Ishikawa (cell line): ENCODE measurements around the gene TMEM144.

Experiments used
- CEBPB ChIP-seq: IDR thresholded peaks from 2 replicates; pipeline ENCODE4 v1.6.1; 2012
- CREB1 ChIP-seq: IDR thresholded peaks from 2 replicates; pipeline ENCODE4 v1.6.1; 2012; ENCODE audit warnings: low read depth
- EGR1 ChIP-seq: IDR thresholded peaks from 2 replicates; pipeline ENCODE4 v1.6.1; 2012
- EP300 ChIP-seq: IDR thresholded peaks from 2 replicates; pipeline ENCODE4 v1.6.1; 2012; ENCODE audit warnings: borderline replicate concordance
- FOXM1 ChIP-seq: IDR thresholded peaks from 2 replicates; pipeline ENCODE4 v1.6.1; 2012; ENCODE audit warnings: low read depth, borderline replicate concordance
- NFIC ChIP-seq: IDR thresholded peaks from 2 replicates; pipeline ENCODE4 v1.6.1; 2012
- RAD21 ChIP-seq: IDR thresholded peaks from 2 replicates; pipeline ENCODE4 v1.6.1; 2012; ENCODE audit warnings: low read depth
- TAF1 ChIP-seq: IDR thresholded peaks from 2 replicates; pipeline ENCODE4 v1.6.1; 2012; ENCODE audit warnings: low read depth, mild to moderate bottlenecking
- TCF12 ChIP-seq: IDR thresholded peaks from 2 replicates; pipeline ENCODE4 v1.6.1; 2012; ENCODE audit warnings: low read depth
- TEAD4 ChIP-seq: IDR thresholded peaks from 2 replicates; pipeline ENCODE4 v1.6.1; 2012
- YY1 ChIP-seq: IDR thresholded peaks from 2 replicates; pipeline ENCODE4 v1.6.1; 2012; ENCODE audit warnings: low read depth
- ZBTB7A ChIP-seq: IDR thresholded peaks from 2 replicates; pipeline ENCODE4 v1.6.1; 2012; ENCODE audit warnings: low read depth
- TF ChIP-seq, protein P1 (sequence below): IDR thresholded peaks from 2 replicates; pipeline ENCODE4 v1.6.1; 2012
- TF ChIP-seq, protein P2 (sequence below): IDR thresholded peaks from 2 replicates; pipeline ENCODE4 v1.6.1; 2012
- TF ChIP-seq, protein P3 (sequence below): IDR thresholded peaks from 2 replicates; pipeline ENCODE4 v1.6.1; 2012; ENCODE audit warnings: low read depth, mild to moderate bottlenecking

TMEM144 gene

DNA sequence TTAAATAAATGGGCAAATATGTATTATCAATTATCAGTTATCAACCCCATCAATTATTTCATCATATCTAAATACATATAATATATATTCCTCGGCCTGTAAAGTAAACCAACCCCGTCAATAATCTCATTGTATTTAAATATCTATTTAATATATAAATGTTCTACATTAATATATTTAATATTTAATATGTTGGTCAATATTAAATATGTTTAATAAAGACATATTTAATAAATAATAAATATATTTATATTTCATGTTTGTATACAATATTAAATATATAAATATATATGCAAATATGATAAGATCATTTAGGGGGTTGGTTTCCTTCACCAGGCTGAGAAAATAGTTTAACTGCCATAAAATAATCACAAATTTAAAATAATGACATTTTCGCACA is 6.4 kb upstream of the TMEM144 start:
- TF ChIP-seq CREB1 = no peak
- no peak for TF ChIP-seq EGR1
- TF ChIP-seq EP300 = no peak
- TF ChIP-seq TCF12 = no peak
- no peak for TF ChIP-seq TEAD4
- TF ChIP-seq TAF1 = no peak
- TF ChIP-seq NFIC = no peak
- no peak for TF ChIP-seq YY1
- TF ChIP-seq, protein P1, sequence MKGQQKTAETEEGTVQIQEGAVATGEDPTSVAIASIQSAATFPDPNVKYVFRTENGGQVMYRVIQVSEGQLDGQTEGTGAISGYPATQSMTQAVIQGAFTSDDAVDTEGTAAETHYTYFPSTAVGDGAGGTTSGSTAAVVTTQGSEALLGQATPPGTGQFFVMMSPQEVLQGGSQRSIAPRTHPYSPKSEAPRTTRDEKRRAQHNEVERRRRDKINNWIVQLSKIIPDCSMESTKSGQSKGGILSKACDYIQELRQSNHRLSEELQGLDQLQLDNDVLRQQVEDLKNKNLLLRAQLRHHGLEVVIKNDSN = no peak
- TF ChIP-seq FOXM1 = no peak
- TF ChIP-seq RAD21 = no peak
- TF ChIP-seq, protein P2, sequence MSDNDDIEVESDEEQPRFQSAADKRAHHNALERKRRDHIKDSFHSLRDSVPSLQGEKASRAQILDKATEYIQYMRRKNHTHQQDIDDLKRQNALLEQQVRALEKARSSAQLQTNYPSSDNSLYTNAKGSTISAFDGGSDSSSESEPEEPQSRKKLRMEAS = no peak

DNA sequence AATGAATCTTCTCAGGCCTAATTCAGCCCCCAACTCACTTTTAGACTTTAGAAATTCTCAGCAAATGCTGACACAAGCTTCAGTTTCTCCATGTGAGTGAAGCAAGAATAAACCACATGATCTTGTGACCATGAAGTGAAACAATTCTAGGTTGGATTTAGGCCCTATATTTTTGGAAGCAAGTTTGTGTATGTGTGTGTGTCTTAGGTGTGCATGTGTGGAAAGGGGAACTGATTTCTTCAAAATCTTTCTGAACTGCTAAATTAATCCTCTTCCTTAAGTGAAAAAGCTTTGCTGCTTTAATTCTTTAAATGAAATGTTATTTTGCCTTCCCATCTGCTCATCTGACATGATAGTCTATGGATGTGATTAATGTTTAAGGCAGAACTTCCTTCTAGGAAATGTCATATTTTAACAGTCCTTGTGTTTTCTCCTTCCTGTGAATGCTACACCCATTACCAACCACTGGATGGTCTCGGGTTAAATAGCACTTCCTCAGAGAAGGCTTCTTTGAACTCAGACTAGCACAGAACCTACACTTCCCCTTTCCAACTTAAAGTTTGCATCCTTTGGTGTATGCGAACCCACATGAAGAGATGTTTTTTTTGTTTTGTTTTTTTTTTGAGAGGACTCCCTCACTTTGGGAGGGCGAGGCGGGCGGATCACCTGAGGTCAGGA is 1.2 kb upstream of the TMEM144 start:
- no peak for TF ChIP-seq TAF1
- TF ChIP-seq EP300 = no peak
- TF ChIP-seq EGR1 = no peak
- TF ChIP-seq CEBPB = no peak
- no peak for TF ChIP-seq RAD21
- no peak for TF ChIP-seq TCF12
- TF ChIP-seq, protein P3, sequence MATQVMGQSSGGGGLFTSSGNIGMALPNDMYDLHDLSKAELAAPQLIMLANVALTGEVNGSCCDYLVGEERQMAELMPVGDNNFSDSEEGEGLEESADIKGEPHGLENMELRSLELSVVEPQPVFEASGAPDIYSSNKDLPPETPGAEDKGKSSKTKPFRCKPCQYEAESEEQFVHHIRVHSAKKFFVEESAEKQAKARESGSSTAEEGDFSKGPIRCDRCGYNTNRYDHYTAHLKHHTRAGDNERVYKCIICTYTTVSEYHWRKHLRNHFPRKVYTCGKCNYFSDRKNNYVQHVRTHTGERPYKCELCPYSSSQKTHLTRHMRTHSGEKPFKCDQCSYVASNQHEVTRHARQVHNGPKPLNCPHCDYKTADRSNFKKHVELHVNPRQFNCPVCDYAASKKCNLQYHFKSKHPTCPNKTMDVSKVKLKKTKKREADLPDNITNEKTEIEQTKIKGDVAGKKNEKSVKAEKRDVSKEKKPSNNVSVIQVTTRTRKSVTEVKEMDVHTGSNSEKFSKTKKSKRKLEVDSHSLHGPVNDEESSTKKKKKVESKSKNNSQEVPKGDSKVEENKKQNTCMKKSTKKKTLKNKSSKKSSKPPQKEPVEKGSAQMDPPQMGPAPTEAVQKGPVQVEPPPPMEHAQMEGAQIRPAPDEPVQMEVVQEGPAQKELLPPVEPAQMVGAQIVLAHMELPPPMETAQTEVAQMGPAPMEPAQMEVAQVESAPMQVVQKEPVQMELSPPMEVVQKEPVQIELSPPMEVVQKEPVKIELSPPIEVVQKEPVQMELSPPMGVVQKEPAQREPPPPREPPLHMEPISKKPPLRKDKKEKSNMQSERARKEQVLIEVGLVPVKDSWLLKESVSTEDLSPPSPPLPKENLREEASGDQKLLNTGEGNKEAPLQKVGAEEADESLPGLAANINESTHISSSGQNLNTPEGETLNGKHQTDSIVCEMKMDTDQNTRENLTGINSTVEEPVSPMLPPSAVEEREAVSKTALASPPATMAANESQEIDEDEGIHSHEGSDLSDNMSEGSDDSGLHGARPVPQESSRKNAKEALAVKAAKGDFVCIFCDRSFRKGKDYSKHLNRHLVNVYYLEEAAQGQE = no peak
- no peak for TF ChIP-seq FOXM1
- no peak for TF ChIP-seq NFIC
- TF ChIP-seq, protein P1 = no peak
- TF ChIP-seq TEAD4 = no peak
- no peak for TF ChIP-seq ZBTB7A
- TF ChIP-seq, protein P2 = no peak

DNA sequence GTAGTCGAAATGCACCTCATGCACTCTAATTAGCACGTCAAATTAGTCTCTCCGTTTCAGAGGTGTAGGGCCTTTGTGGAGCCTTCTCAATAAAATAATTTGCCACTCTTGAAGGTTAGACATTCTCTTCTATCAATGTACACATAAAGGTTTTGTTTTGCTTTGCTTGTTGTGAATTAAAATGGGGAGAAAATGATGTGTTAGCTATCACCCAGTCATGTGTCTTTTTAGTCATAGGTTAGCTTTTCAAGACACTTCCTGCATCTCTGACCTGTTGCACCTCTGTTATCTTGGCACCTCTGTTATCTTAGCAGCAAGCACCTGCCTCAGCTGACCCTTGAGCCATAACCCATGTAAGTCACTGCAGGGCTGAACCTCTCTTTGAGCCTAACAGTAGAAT is 936 bp downstream of the TMEM144 start:
- TF ChIP-seq CEBPB = no peak
- TF ChIP-seq, protein P2 = no peak
- TF ChIP-seq NFIC = no peak
- no peak for TF ChIP-seq CREB1

DNA sequence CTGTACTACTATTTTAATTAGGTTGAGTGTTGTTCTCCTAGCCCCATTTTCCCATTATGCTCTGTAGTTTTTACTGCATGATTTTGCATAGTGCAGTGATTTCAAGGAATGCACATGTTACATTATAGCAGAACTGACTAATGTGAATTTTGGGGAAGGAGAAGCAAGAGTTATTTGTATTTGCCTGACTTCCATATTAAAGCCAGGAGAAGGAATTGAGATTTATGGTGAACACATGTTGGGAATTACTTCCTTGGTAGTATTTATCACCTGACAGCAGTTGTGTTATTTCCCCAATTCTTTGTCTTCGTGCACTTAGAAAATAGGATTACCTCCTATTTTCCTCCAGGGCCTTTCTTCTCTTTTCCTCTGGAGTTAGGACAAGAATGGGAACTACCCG is 3.2 kb downstream of the TMEM144 start:
- TF ChIP-seq, protein P2 = no peak
- TF ChIP-seq EP300 (no peak), NFIC (no peak), TCF12 (no peak), EGR1 (no peak), TEAD4 (no peak)

DNA sequence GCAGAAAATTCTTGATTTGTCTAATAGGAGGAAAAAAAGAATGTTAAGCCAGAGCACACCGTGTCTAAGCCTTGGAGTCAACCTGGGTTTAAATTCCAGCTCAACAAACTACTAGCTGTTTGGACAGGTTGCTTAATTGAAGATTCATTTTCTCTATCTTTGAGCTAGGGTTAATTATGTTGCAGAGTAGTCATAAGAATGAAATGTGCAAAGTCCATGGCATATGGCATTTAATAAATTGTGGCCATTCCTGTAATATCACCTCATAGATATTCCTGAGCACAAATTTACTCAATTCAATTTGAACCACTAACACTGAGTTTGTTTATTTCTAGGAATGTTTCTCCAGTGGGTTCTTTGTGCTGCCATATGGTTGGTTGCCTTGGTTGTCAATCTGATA is 4.6 kb downstream of the TMEM144 start:
- TF ChIP-seq TAF1 = no peak
- TF ChIP-seq EGR1 = no peak
- no peak for TF ChIP-seq TEAD4
- TF ChIP-seq, protein P1 = no peak
- no peak for TF ChIP-seq TCF12
- TF ChIP-seq FOXM1 = no peak
- TF ChIP-seq EP300 = no peak

DNA sequence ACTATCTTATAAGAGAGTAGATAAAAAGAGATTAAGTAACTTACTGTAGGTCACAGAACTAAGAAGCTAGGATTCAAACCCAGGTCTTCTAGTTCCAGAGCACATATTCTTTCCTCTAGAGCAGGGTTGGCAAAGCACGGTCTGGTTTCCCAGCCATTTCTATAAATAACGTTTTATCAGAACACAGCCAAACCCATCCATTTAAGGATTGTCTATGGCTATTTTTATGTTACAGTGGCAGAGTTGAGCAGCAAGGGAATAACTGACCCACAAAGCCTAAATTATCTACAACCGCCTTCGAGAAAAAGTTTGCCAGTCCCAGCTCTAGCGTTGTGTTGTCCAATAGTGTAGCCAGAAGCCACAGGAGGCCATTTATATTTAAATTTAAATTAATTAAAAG is 7.5 kb downstream of the TMEM144 start:
- TF ChIP-seq FOXM1 = no peak
- TF ChIP-seq ZBTB7A = no peak
- no peak for TF ChIP-seq TCF12
- TF ChIP-seq, protein P1 = no peak
- TF ChIP-seq, protein P2 = no peak
- TF ChIP-seq CREB1 = no peak
- no peak for TF ChIP-seq EP300
- TF ChIP-seq NFIC = no peak
